Stimulated activated naive CD4-positive, alpha-beta T cell (primary cell): ENCODE results near the gene KRTAP10-1.

Source experiments
- DNase-seq, 6 experiments: peaks; one replicate each; lab custom pipeline; 2025; lab: John Stamatoyannopoulos, UW

The KRTAP10-1 gene

GRCh38 chr21:44515359-44516165 is 24.4 kb downstream of the KRTAP10-1 start:
- DNase-seq = no peak

GRCh38 chr21:44514746-44515358 is 25.1 kb downstream of the KRTAP10-1 start:
- no peak for DNase-seq

GRCh38 chr21:44514218-44514520 is 25.8 kb downstream of the KRTAP10-1 start:
- no peak for DNase-seq

- no peak for DNase-seq
Observed at GRCh38 chr21:44513389-44514217, 26.4 kb downstream of the KRTAP10-1 start.

- no peak for DNase-seq
Observed at GRCh38 chr21:44512496-44513388, 27.3 kb downstream of the KRTAP10-1 start.

- no peak for DNase-seq
Observed at GRCh38 chr21:44511938-44512275, 28.1 kb downstream of the KRTAP10-1 start.

GRCh38 chr21:44511219-44511937 is 28.6 kb downstream of the KRTAP10-1 start:
- DNase-seq = peak in 1 of 6 experiments; percentile 27

GRCh38 chr21:44510508-44511218 is 29.3 kb downstream of the KRTAP10-1 start:
- DNase-seq = peak; percentile 63 to 89 (median 76)

- DNase-seq = no peak
Observed at GRCh38 chr21:44510109-44510507, 29.9 kb downstream of the KRTAP10-1 start.

GRCh38 chr21:44509539-44509938 is 30.5 kb downstream of the KRTAP10-1 start:
- DNase-seq = no peak

- no peak for DNase-seq
Observed at GRCh38 chr21:44508711-44509445, 31.1 kb downstream of the KRTAP10-1 start.

GRCh38 chr21:44508426-44508710 is 31.6 kb downstream of the KRTAP10-1 start:
- no peak for DNase-seq

GRCh38 chr21:44507673-44508425 is 32.1 kb downstream of the KRTAP10-1 start:
- DNase-seq = no peak

GRCh38 chr21:44506279-44507255 is 33.4 kb downstream of the KRTAP10-1 start:
- DNase-seq = no peak

GRCh38 chr21:44505673-44506278 is 34.2 kb downstream of the KRTAP10-1 start:
- no peak for DNase-seq

- DNase-seq = peak in 2 of 6 experiments; percentile 14 to 18
Observed at GRCh38 chr21:44503901-44504399, 36.0 kb downstream of the KRTAP10-1 start.
